Cerebellar cortex (tissue), 1 donor: ENCODE measurements around the gene ZEB2.

Experiments
- DNase-seq: peaks from one replicate; pipeline ENCODE4 v3.0.0-alpha.2; 2015; ENCODE audit warnings: low spot score

ZEB2 gene

DNA sequence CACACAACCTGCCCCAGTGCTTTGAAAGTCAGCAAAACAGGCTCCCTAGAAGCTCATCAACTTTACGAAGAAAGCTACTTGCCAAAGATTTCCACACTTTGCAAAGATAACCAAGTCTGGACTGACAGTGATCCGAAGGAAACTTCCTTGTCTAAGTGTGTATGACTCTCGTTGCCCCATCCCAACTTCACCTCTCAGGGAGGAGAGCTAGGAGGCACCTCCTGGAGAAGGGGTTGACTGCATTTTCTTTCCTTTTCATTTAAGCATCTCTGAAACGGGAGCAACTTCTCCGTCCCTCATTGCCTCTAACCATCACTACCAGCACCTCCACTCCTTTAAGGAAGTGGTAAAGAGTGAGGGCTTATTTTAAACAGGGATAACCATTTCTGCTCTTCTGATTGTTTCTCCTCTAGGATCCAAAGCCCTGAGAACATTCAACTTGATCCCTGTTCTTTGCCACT, 7.0 kb downstream of the ZEB2 start:
- DNase-seq: no peak

DNA sequence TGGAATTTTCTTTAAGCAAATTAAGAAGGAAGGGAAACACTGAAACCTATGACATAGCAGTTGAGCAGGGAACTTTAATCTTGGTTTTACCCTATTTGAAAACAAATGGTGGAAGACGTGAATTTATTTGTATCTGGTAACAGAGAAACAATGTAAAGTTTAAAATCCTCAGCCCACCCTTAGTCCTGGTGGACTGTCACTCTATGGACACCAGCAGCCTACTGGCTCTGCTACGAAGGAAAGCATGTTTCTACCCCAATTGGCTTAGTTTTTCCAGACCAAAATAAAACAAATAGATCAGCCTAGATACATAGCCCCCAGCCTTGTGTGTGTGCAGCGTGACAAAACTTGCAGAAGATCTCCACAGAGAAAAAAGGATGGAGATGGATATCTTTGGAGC, 7.4 kb downstream of the ZEB2 start:
- no peak for DNase-seq

- DNase-seq: no peak
Observed at GRCh38 chr2:144511937-144512336, 8.0 kb downstream of the ZEB2 start.

GRCh38 chr2:144511226-144511810, 8.6 kb downstream of the ZEB2 start:
- DNase-seq: no peak

- DNase-seq: no peak
Observed at GRCh38 chr2:144510294-144510991, 9.5 kb downstream of the ZEB2 start.

- DNase-seq: no peak
Observed at GRCh38 chr2:144509879-144510221, 10.1 kb downstream of the ZEB2 start.

- DNase-seq: no peak
Observed at GRCh38 chr2:144509001-144509878, 10.7 kb downstream of the ZEB2 start.

DNA sequence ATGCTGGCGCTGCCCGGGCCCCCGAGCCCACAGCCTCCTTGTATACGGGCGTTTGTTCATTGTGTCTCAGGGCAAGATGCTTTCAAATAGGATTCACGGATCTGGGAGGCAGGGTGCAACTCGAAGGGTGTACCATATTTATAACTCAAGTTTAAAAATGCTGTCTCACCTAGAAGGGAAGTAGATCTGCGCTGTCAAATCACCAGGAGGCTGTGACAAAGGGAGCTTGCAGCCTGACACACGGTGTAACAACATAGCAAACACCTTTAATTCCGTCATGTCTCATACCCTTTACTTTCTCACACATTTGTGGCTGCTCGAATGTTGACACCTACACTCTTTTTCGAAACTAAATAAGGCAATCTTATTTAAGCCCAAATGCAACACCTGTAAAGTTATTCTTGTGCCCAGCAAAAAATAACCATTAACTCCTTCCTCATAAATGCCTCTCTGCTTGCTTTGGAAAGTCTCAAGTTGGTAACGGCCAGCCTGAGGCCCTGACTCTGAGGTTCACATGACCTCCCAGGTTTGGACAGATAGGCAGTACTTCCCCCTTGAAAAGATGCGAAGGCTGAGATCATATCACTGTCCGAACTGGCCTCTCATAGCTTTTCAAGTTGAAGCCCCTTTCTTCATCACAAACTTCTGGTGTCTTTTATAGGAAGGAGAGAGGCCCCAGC, 11.6 kb downstream of the ZEB2 start:
- no peak for DNase-seq

DNA sequence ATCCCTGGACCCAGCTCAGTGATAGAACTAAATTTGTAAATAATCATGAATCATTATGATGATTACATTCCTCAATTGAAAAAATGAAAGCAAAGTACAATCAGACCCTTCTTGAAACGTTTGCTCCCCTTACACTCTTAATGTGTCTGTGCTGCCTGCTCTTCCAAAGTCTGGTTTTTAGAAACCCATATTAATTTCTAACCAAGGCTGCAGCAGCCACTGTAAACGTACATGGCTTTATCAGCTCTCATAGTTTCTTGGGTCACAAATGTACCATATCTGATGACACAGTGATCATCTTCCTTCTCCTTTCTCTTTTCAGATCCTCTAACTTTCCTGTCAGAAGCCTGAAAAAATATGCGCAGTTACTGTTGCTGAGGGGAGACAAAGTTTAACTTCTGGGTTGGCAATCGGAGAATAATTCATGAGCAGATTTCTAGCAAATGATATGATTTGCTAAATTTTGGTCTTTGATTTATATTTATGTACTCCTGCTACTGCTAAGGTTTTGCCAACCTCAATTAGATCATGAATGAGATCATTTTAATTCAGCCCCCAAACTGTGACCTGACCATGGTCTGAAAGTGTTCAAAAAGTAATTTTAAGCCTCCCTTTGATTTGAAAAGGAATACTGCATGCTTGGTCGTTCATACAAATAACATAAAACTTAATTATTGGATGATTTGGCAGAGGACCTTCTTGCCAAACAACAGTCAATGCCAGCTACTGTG, 12.3 kb downstream of the ZEB2 start:
- DNase-seq: no peak

GRCh38 chr2:144505245-144505831, 14.6 kb downstream of the ZEB2 start:
- no peak for DNase-seq

DNA sequence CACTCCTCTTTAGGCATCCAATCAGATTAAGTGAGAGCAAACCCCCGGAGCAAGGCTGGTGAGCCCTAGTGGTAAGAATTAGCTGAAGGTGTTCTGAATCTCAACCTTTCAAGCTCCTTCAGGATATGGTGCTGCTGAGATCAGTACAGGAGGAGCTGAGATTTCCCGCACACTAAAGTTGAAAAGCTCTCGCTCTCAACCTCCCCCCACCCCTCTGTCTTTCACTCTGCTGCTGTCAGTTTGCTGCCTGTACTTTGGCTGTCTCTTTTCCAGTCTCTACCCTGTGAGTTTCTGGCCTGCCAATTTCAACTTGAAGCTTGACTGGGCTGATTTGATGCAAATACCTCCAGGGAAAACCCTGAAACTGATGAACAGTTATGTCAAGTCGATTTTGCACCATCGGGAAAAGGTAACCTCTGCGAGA, 15.7 kb downstream of the ZEB2 start:
- DNase-seq: no peak

- DNase-seq: no peak
Observed at GRCh38 chr2:144503242-144503641, 16.7 kb downstream of the ZEB2 start.

DNA sequence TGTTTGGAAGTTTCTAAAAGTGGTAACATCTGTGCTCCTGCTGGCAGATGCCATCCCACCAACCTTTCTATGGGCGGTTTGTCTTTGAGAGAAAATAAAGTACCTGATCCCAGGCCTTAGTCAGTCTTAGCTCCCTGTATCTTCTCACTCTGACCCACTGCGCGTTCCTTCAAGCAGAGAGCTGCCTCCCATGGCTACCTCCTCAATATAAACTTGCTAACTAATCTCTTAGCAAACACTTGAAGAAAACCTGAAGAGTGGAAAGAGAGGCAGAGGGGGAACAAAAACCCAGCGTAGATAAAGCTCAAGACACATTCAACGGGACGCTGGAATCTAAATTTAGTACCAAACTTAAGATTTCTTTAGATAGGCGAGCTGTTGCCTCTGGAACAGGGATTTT, 17.6 kb downstream of the ZEB2 start:
- DNase-seq: no peak

GRCh38 chr2:144501627-144502026, 18.3 kb downstream of the ZEB2 start:
- no peak for DNase-seq

- DNase-seq: no peak
Observed at GRCh38 chr2:144501118-144501517, 18.8 kb downstream of the ZEB2 start.

DNA sequence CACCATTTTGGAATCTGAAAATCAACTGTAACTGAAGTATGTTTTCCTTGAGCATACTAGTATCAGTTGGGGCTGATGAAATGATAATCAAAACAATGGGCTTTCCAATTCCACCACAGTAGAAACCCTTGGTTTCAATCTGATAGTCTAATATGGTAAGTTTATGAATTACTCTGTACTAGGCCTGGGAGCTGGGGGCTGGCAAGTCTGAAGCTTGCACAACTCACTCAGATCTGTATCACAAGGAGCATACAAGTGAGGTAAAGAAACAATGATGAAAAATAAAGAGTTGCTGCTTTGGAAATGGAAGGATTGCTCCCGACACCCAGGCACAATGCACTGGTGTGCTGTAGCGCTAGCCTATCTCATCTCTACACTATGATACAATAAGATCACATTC, 19.4 kb downstream of the ZEB2 start:
- no peak for DNase-seq

GRCh38 chr2:144498277-144498676, 21.6 kb downstream of the ZEB2 start:
- no peak for DNase-seq

DNA sequence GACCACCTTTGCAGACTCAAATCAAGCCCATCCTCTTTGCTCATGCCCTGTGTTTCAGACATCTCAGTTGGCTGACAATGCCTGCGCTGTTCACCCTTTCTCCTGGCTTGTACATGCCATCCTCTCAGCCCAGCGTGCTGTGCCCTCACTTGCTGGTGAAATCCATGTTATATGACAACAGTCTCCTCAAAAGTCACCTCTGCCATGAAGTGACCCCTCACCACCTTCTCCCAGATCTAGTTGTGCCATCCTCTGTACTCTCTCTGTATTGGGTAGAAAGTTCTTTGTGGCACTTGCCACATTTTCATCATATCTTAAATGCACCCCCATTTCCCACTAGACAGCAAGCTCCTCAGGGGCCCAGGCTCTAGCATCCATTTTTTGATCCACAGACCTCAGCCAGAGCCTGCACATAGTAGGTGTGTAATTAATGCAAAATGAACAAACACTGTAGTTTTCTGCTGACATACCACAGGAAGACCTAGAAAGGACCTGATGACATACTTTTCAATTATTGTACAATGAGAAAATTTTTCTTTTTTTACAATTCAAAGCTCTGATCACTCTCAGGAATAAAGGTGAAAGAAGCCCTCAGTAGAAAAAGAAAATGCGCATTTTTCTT, 22.8 kb downstream of the ZEB2 start:
- no peak for DNase-seq

- DNase-seq: no peak
Observed at GRCh38 chr2:144496092-144496976, 23.6 kb downstream of the ZEB2 start.
